Activated T-cell treated with anti-CD3 and anti-CD28 coated beads, Interleukin-2, amount 50 U/mL, for 1 hour (primary cell): Measurements from ENCODE around the gene STBD1.
"Not testable (repeated sequence)": the region's sequence is repeated elsewhere in the genome, so short reads cannot be mapped to it uniquely, and the experiment has no call there.

ENCODE experiments used
- DNase-seq: peaks from one replicate; pipeline ENCODE4 v3.0.0-alpha.2; 2020

Gene STBD1

GRCh38 chr4:76334885-76335284 is 28.4 kb downstream of the STBD1 start:
- no peak for DNase-seq

DNA sequence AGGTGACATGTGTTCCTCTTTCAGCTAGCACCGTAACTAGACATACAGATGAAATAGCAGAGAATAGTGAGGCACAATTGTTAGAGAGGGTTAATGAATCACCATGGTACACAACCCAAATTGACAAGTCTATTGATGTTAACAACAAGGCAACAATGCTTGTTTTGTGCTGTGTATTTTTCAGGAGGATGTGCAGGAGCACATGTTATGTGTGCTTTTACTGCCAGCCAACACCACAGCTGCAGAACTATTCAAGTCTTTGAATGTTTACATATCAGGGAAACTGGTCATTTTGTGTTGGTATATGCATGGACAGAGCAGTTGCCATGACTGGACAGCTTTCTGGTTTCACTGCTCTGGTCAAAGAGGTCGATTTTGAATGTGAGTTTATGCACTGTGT is 32.8 kb downstream of the STBD1 start:
- no peak for DNase-seq

DNA sequence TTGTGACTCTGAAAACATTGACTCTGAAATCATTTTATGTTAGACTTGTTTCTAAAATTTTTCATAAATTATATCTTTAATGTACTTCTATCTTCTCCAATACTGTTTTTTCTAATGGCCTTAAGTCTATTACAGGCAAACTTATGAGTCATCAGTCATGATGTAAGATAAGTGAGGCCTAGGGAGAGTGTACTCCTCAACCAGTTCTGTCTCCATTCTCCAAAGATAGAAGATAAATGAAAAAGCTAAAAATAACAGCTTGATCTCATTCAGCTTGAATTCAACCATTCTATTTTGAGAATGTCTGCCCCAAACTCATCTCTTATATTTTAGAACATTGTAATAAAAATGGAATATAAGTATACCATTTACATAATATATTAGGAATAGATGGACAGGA is 34.5 kb downstream of the STBD1 start:
- DNase-seq, result no peak

DNA sequence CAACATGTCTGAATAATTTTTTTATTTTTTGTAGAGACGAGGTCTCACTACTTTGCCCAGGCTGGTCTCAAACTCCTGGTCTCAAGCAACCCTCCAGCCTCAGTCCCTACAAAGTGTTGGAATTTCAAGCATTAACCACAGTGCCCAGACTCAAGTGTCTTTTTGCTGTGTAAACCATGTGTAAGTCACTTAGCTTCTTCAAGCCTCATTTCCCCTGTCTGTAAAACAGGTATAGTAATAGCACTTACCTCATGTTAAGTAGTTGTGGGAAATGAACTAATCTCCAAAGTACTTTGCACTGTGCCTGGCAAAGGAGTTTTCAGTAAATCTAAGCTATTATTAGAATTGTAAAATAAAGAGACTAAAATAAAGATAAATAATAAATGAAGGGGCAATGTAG is 35.7 kb downstream of the STBD1 start:
- no peak for DNase-seq

- DNase-seq, result no peak
These were observed 36.3 kb downstream of the STBD1 start for GRCh38 chr4:76342803-76343202.

- no peak for DNase-seq
These were observed 48.3 kb downstream of the STBD1 start for GRCh38 chr4:76354517-76355473.

GRCh38 chr4:76357981-76358380 is 51.4 kb downstream of the STBD1 start:
- DNase-seq, result no peak

DNA sequence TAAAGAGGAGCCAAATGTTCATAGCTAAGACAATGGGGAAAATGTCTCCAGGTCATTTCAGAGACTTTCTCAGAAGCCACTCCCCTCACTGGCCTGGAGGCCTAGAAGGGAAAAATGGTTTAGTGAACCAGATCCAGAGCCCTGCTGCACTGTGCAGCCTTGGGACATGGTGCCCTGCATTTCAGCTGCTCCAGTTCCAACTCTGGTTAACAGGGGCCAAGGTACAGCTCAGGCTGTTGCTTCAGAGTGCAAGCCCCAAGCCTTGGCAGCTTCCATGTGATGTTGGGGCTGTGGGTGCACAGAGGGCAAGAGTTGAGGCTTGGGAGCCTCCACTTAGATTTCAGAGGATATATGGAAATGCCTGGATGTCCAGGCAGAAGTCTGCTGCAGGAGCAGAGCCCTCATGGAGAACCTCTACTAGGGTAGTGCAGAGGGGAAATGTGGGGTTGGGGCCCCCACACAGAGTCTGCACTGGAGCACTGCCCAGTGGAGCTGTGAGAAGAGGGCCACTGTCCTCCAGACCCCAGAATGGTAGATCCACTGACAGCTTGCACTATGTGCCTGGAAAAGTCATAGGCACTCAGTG is 53.4 kb downstream of the STBD1 start:
- not testable (repeated sequence) for DNase-seq
